G401 (cell line): ENCODE measurements around the gene ERGIC3. TPM values are rescaled to one million over a fixed set of nuclear protein-coding genes. Genes with fewer than 3 reads are reported as not detected.

Experiments used
- DNase-seq: peaks from one replicate; pipeline ENCODE4 v3.0.0-alpha.2; 2015; ENCODE audit warnings: low spot score
- in situ Hi-C: cut with HindIII; loops from 2 replicates; pipeline ENCODE4 v1.10.0; 2016; ENCODE audit warnings: low sequenced_read_pairs, mixed read lengths
- total RNA-seq: library from RNA; depleted of rRNA; stranded (reverse); fragments of >200 nt; shearing (Covaris generic); gene quantifications from 2 replicates; pipeline ENCODE4 v1.2.3, GENCODE V29; 2014

The ERGIC3 gene
- total RNA-seq, 1 experiment from 2014 or later, result 371 TPM

GRCh38 chr20:35556871-35557270 is 15.0 kb downstream of the ERGIC3 start:
- in situ Hi-C loops, result no loop called here
- DNase-seq, result no peak

- in situ Hi-C loops, result no loop called here
- no peak for DNase-seq
Observed at GRCh38 chr20:35558451-35558850, 16.6 kb downstream of the ERGIC3 start.

- DNase-seq, result no peak
- in situ Hi-C loops, result no loop called here
Observed at GRCh38 chr20:35559042-35559693, 17.3 kb downstream of the ERGIC3 start.

- in situ Hi-C loops, result no loop called here
- DNase-seq, result no peak
Observed at GRCh38 chr20:35560105-35560511, 18.2 kb downstream of the ERGIC3 start.

- no peak for DNase-seq
- in situ Hi-C loops, result no loop called here
Observed at GRCh38 chr20:35560541-35560940, 18.7 kb downstream of the ERGIC3 start.

- peak; percentile 31 for DNase-seq
Observed at GRCh38 chr20:35561268-35561667, 19.4 kb downstream of the ERGIC3 start.

GRCh38 chr20:35561671-35562070 is 19.8 kb downstream of the ERGIC3 start:
- in situ Hi-C loops, result no loop called here
- no peak for DNase-seq

More at GRCh38 chr20:35561268-35561667, 19.4 kb downstream of the ERGIC3 start:
- in situ Hi-C loops, result no loop called here

- DNase-seq, result no peak
- in situ Hi-C loops, result no loop called here
Observed at GRCh38 chr20:35562541-35563110, 20.7 kb downstream of the ERGIC3 start.

GRCh38 chr20:35563834-35564233 is 22.0 kb downstream of the ERGIC3 start:
- in situ Hi-C loops, result no loop called here
- DNase-seq, result no peak

- in situ Hi-C loops, result no loop called here
- no peak for DNase-seq
Observed at GRCh38 chr20:35564905-35565304, 23.0 kb downstream of the ERGIC3 start.

- in situ Hi-C loops, result no loop called here
- no peak for DNase-seq
Observed at GRCh38 chr20:35568645-35569044, 26.8 kb downstream of the ERGIC3 start.

- in situ Hi-C loops, result no loop called here
- no peak for DNase-seq
Observed at GRCh38 chr20:35571555-35571954, 29.7 kb downstream of the ERGIC3 start.

- in situ Hi-C loops, result no loop called here
- DNase-seq, result no peak
Observed at GRCh38 chr20:35572838-35573237, 31.0 kb downstream of the ERGIC3 start.

- DNase-seq, result no peak
- in situ Hi-C loops, result no loop called here
Observed at GRCh38 chr20:35575958-35576357, 34.1 kb downstream of the ERGIC3 start.

- DNase-seq, result no peak
- in situ Hi-C loops, result no loop called here
Observed at GRCh38 chr20:35576816-35577215, 34.9 kb downstream of the ERGIC3 start.

- no peak for DNase-seq
- in situ Hi-C loops, result no loop called here
Observed at GRCh38 chr20:35578469-35578868, 36.6 kb downstream of the ERGIC3 start.

- DNase-seq, result no peak
- in situ Hi-C loops, result no loop called here
Observed at GRCh38 chr20:35579196-35579595, 37.3 kb downstream of the ERGIC3 start.

- DNase-seq, result no peak
- in situ Hi-C loops, result no loop called here
Observed at GRCh38 chr20:35582131-35582530, 40.3 kb downstream of the ERGIC3 start.

- in situ Hi-C loops, result no loop called here
- DNase-seq, result no peak
Observed at GRCh38 chr20:35582741-35583404, 41.0 kb downstream of the ERGIC3 start.

- DNase-seq, result no peak
- in situ Hi-C loops, result no loop called here
Observed at GRCh38 chr20:35583636-35584560, 42.0 kb downstream of the ERGIC3 start.
